Measurements from ENCODE around the gene ZSWIM7.
A peak's percentile ranks its signal among the peaks of the same experiment; 100 is the strongest.

ZSWIM7 gene

DNA sequence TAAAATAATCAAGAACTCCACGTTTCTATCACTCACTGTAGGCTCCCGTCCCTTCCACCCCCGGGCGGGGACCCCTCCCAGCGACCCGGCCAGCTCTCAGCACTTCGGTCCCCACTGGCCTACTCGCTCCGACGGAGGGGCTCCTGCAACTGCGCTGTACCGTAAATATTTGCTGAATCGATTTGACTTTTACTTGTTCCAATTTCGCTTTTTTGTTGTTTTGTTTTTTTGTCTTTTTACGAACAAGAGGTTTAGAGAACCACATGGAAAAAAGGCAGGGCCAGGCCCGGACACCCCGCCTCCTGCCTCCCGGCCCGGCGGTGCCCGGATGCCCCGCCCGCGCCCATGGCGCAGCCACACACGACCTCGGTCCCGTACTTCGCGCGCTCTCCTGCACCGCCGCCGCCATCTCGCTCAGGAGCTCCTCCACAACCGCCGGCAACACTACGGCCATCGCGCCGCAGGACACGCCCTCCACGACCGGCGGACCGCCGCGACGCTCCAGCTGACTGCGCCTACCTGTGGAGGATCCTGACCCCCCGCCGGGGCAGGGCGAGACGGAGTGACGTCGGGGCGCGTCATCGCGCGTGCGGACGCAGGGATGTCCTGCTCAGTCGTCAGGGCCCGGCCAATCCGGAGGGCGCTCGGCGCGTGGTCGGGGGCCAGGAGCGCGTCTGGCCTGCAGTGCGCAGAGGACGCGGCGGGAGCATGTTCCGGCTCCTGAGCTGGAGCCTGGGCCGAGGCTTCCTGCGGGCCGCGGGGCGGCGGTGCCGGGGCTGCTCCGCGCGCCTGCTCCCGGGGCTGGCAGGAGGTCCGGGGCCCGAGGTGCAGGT is at the start of gene ZSWIM7, which contains the start of gene TTC19:
Gene ZSWIM7, minus strand, starts transcription at position 564 of the 833 bp plus-strand sequence. Its CDS starts 110 bp downstream, at position 454.
Gene TTC19, plus strand, starts transcription at position 684 of the 833 bp plus-strand sequence. Its CDS starts 25 bp downstream, at position 709.
- peak; percentile 100 for DNase-seq (ENCODE audit: low spot score)

DNA sequence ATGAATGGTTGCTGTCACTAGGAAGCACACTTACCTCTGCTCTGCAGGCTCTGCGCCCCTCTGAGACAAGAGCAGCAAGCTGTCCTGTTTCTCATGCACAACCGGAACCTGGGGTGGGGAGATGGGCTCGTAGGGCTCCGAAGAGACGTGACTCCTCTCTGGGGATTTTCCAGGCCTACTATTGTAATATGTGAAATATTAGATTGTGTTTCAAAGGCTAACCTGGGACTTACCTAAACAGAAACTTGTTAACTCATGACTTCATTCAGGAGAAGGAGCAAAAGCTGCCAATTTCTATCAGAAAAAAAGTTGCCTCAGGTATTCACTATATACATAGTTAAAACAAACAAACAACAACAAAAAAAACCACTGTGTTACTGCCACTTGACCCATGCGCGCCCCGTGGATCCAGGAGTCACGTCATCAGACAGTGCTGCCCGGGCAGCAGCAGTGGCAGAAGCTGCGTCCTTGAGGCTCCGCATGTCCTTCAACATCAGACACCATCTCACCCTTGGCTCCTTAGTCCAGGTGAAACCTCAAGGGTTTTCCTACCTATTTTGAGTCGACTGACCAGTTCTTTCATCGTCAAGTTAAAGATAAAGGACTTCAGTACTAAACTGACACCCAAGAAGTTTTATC is 49.4 kb upstream of the ZSWIM7 start:
- DNase-seq (ENCODE audit: low spot score), result no peak

DNA sequence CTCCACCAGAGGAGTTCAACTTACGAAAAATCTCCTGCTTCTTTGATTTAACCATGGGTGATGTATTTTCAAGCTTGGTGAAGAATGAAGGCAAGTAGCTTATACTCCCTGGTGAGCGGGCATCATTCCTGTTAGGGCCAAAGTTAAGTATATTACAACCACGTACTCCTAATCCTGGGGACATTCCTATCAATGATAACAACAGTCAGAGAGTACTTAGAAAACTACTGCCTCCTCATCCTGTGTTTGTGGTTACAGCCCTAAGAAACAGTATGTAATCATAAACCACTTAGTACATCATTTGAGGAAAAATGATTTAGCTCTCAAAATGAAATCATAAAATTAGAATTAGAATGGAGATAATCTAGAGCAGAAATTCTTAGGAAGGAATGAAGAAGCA is 47.5 kb upstream of the ZSWIM7 start:
- DNase-seq (ENCODE audit: low spot score), result no peak

DNA sequence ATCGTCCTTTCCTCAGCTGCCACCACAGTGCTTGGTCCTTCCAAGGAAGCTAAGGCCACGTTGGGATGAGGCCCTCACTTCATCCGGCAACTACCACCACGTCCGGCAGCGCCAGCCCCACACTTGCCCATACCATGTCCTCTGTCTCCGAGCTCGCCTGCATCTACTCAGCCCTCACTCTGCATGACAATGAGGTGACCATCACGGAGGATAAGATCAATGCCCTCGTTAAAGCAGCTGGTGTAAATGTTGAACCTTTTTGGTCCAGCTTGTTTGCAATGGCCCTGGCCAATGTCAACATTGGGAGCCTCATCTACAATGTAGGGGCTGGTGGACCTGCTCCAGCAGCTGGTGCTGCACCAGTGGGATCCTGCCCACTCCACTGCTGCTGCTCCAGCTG is 45.0 kb upstream of the ZSWIM7 start:
- peak; percentile 12 for DNase-seq (ENCODE audit: low spot score)

GRCh38 chr17:16040710-16041251 is 41.3 kb upstream of the ZSWIM7 start:
- DNase-seq (ENCODE audit: low spot score), result no peak

GRCh38 chr17:16037636-16038035 is 38.1 kb upstream of the ZSWIM7 start:
- DNase-seq (ENCODE audit: low spot score), result no peak

DNA sequence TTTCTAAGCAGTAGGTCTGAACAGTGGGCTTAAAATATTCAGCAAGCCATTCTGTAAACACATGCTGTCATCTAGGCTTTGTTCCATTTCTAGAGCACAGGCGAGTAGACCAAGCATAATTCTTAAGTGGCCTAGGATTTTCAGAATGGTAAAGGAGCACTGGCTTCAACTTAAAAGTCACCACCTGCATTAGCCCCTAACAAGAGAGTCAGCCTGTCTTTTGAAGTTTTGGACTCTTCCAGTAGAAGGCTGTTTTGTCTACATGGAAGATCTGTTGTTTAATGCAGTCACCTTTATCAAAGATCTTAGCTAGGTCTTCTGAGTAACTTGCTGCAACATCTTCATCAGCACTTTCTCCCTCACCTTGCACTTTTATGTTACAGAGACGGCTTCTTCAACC is 36.8 kb upstream of the ZSWIM7 start:
- DNase-seq (ENCODE audit: low spot score), result no peak

GRCh38 chr17:16033729-16034349 is 34.3 kb upstream of the ZSWIM7 start:
- DNase-seq (ENCODE audit: low spot score), result no peak

GRCh38 chr17:16027708-16028584 is 28.4 kb upstream of the ZSWIM7 start:
- no peak for DNase-seq (ENCODE audit: low spot score)

DNA sequence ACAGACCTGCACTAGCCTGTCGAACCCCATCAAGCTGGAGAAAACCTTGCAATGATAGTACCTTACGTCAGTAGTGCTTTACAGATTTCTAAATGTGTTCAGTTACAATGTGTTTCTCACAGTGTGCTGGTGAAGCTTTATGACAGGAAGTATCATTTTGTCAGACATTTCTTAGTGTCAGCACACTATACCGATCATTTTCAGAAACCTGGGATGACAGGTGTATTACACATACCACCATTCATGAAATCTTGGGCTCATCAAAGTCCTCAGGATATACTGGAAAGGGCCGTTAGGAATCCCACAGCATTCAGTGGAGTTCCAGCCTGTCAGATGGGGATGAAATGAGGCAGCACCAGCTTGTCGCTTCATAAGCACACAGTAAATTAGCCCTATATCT is 27.4 kb upstream of the ZSWIM7 start:
- DNase-seq (ENCODE audit: low spot score), result no peak

DNA sequence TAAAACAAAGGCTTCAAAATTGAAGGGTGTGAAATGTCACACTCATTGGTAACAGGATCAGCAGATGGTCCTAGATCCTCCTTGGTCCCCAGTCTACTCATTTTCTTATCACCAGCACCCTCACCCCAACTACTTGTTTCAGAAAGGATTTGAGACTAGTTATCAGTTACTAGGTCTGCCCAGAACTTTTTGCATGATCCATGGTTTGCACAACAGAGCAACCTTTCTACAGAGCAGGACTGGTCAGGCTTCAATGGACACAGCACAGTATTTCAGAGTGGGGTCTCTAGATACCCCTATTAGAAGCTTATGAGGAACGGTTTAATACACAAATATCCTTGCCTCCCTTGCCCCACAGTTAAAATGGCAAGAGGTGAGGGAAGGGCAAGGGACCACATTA is 25.7 kb upstream of the ZSWIM7 start:
- no peak for DNase-seq (ENCODE audit: low spot score)

- no peak for DNase-seq (ENCODE audit: low spot score)
Observed at GRCh38 chr17:16023881-16024280, 24.4 kb upstream of the ZSWIM7 start.

DNA sequence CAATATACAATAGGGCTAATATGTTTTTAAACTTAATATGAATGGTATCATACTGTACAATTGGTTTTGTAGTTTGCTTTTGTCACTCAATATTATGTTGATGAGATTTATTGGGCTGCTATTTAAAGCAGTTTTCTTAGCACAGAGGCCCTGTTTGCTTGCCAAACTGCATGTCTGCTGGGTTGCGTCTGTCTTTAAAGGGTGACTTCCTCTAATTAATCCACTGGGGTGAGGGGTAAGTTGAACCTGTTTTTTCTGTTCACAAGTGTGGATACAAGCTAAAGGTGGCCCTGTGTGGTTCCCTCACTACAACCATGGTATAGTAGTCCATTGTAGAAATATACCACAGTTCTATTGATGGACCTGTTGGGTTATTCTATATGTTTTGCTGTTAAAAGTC is 19.8 kb upstream of the ZSWIM7 start:
- no peak for DNase-seq (ENCODE audit: low spot score)

- peak; percentile 12 for DNase-seq (ENCODE audit: low spot score)
Observed at GRCh38 chr17:16013943-16014407, 14.5 kb upstream of the ZSWIM7 start.

DNA sequence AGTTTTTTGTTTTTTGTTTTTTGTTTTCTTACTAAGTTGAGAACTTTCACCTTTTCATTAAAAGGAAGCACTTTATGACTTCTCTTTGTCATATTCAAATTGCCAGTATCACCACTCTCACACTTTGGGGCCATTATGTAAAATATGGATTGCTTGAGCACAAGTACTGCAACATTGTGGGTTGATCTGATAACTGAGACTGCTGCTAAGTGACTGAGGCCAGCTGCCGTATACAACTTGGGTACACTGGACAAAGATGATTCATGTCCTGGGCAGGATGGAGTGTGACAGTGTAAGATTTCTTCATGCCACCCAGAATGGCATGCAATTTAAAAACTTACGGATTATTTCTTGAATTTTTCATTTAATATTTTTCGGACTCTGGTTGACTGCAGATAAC is 7.9 kb upstream of the ZSWIM7 start:
- DNase-seq (ENCODE audit: low spot score), result no peak

DNA sequence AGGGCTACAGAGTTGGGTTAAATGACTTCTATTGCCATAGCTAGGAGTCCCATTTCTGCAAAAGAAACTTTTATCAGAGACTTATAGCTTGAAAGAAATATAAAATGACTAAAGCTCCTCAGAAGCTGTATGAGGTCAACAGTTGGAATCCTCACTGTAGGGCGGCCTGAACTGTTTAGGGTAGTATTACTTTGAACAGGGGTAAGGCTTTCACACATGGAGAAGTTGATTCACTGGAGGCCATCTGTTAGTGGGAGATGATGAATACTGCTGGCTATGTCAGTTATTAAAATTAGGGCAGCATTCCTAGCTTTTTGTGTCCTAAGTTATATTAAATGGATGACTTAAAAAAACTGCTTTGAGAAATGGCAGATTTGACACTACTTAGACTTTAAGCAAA is 6.1 kb upstream of the ZSWIM7 start:
- no peak for DNase-seq (ENCODE audit: low spot score)

DNA sequence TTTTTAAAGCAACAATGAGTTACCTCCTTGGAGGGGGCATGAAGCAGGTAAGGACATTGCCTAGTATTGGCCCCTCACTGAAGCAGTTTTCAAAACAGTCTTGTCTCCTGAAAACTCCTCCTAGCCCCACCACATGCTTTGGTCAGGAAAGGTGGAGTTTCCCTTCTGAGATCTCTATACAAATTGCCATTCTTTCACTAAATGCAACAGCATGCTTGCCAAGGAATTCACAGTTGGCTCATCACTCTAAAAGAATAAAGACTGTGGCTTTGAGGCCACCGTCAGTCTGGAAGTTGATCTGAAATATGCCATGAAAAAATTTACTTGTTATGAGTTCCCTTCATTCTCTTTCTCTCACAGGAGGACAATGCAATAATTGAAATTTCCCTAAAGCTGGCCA is 4.3 kb upstream of the ZSWIM7 start:
- no peak for DNase-seq (ENCODE audit: low spot score)

- no peak for DNase-seq (ENCODE audit: low spot score)
Observed at GRCh38 chr17:16002708-16003260, 3.3 kb upstream of the ZSWIM7 start.

- DNase-seq (ENCODE audit: low spot score), result no peak
Observed at GRCh38 chr17:16001226-16001897, 1.9 kb upstream of the ZSWIM7 start.

- peak; percentile 86 for DNase-seq (ENCODE audit: low spot score)
Observed at GRCh38 chr17:15999974-16000827, 697 bp upstream of the ZSWIM7 start.
